H9 (cell line): ENCODE data around the gene RNASE2. TPM values are rescaled to one million over a fixed set of nuclear protein-coding genes. Genes with fewer than 3 reads are reported as not detected.

Experiments used
- DNase-seq: peaks from one replicate; pipeline ENCODE4 v3.0.0-alpha.2; 2017
- H2AFZ ChIP-seq: one replicate; pipeline ENCODE4 v1.6.1; 2013; ENCODE audit warnings: mild to moderate bottlenecking, low read length, control low read depth, moderate library complexity
- H2AK5ac ChIP-seq: 2 replicates; pipeline ENCODE4 v1.6.1; 2013; ENCODE audit warnings: low read length, control low read depth, mixed read lengths; ENCODE audit not compliant: insufficient read length
- H2BK120ac ChIP-seq: one replicate; pipeline ENCODE4 v1.6.1; 2013; ENCODE audit warnings: low read depth, mild to moderate bottlenecking, low read length, control low read depth, inconsistent platforms; ENCODE audit not compliant: poor library complexity, severe bottlenecking
- H2BK12ac ChIP-seq: 2 replicates; pipeline ENCODE4 v1.6.1; 2013; ENCODE audit warnings: low read length, control low read depth, mixed read lengths, low read depth; ENCODE audit not compliant: insufficient read length
- H2BK15ac ChIP-seq: 2 replicates; pipeline ENCODE4 v1.6.1; 2013; ENCODE audit warnings: low read depth, low read length, control low read depth
- H2BK20ac ChIP-seq: one replicate; pipeline ENCODE4 v1.6.1; 2013; ENCODE audit warnings: low read depth, mild to moderate bottlenecking, low read length, control low read depth, inconsistent platforms; ENCODE audit not compliant: poor library complexity, severe bottlenecking
- H2BK5ac ChIP-seq: 2 replicates; pipeline ENCODE4 v1.6.1; 2013; ENCODE audit warnings: low read length, control low read depth, mixed read lengths; ENCODE audit not compliant: insufficient read length
- H3K14ac ChIP-seq: 2 replicates; pipeline ENCODE4 v1.6.1; 2013; ENCODE audit warnings: low read length, control low read depth; ENCODE audit not compliant: insufficient read depth
- H3K18ac ChIP-seq: 2 replicates; pipeline ENCODE4 v1.6.1; 2013; ENCODE audit warnings: low read depth, mild to moderate bottlenecking, mixed read lengths, low read length, control low read depth; ENCODE audit not compliant: insufficient read length
- H3K23ac ChIP-seq: 2 replicates; pipeline ENCODE4 v1.6.1; 2013; ENCODE audit warnings: low read length, control low read depth, mixed read lengths, low read depth; ENCODE audit not compliant: insufficient read length
- H3K23me2 ChIP-seq: 2 replicates; pipeline ENCODE4 v1.6.1; 2013; ENCODE audit warnings: low read depth, mild to moderate bottlenecking, mixed read lengths, low read length, control low read depth; ENCODE audit not compliant: insufficient read length, poor library complexity, severe bottlenecking
- H3K27ac ChIP-seq: 2 replicates; pipeline ENCODE4 v1.5.1; 2013; ENCODE audit warnings: low read length, control low read depth, mixed read lengths, low read depth; ENCODE audit not compliant: insufficient read length
- H3K27me3 ChIP-seq: 2 replicates; pipeline ENCODE4 v1.6.1; 2013; ENCODE audit warnings: low read length, control low read depth, inconsistent platforms; ENCODE audit not compliant: insufficient read depth
- H3K4ac ChIP-seq: 2 replicates; pipeline ENCODE4 v1.6.1; 2013; ENCODE audit warnings: low read depth, mild to moderate bottlenecking, control low read depth, inconsistent platforms, low read length, moderate library complexity
- H3K4me1 ChIP-seq: 2 replicates; pipeline ENCODE4 v1.6.1; 2013; ENCODE audit warnings: low read length, control low read depth, inconsistent platforms; ENCODE audit not compliant: insufficient read depth
- H3K4me2 ChIP-seq: 2 replicates; pipeline ENCODE4 v1.6.1; 2013; ENCODE audit warnings: low read length, control low read depth, mixed read lengths; ENCODE audit not compliant: insufficient read length, insufficient read depth
- H3K56ac ChIP-seq: 2 replicates; pipeline ENCODE4 v1.6.1; 2013; ENCODE audit warnings: low read depth, mild to moderate bottlenecking, mixed read lengths, low read length, control low read depth; ENCODE audit not compliant: insufficient read length
- H3K79me1 ChIP-seq: 2 replicates; pipeline ENCODE4 v1.6.1; 2013; ENCODE audit warnings: low read depth, mild to moderate bottlenecking, moderate library complexity, low read length, control low read depth, inconsistent platforms; ENCODE audit not compliant: insufficient read depth, poor library complexity, severe bottlenecking
- H3K79me2 ChIP-seq: 2 replicates; pipeline ENCODE4 v1.6.1; 2013; ENCODE audit warnings: low read length, control low read depth, inconsistent platforms; ENCODE audit not compliant: insufficient read depth
- H3K9ac ChIP-seq: 2 replicates; pipeline ENCODE4 v1.6.1; 2013; ENCODE audit warnings: low read length, control low read depth, mixed read lengths; ENCODE audit not compliant: insufficient read length; ENCODE audit errors: extremely low read depth
- H3K9me3 ChIP-seq: one replicate; pipeline ENCODE4 v1.6.1; 2013; ENCODE audit warnings: low read depth, low read length, inconsistent platforms; ENCODE audit not compliant: control insufficient read depth
- H3T11ph ChIP-seq: one replicate; pipeline ENCODE4 v1.6.1; 2013; ENCODE audit warnings: mild to moderate bottlenecking, low read length, control low read depth, inconsistent platforms
- H4K20me1 ChIP-seq: one replicate; pipeline ENCODE4 v1.6.1; 2013; ENCODE audit not compliant: control insufficient read depth, insufficient read length, insufficient read depth
- H4K5ac ChIP-seq: 2 replicates; pipeline ENCODE4 v1.6.1; 2013; ENCODE audit warnings: low read depth, mild to moderate bottlenecking, mixed read lengths, low read length, control low read depth; ENCODE audit not compliant: insufficient read length
- H4K8ac ChIP-seq: replicated peaks from 2 replicates; pipeline ENCODE4 v1.6.1; 2013; ENCODE audit warnings: low read length, control low read depth, mixed read lengths, low read depth; ENCODE audit not compliant: insufficient read length
- H4K91ac ChIP-seq: 2 replicates; pipeline ENCODE4 v1.6.1; 2013; ENCODE audit warnings: low read depth, mild to moderate bottlenecking, moderate library complexity, mixed read lengths, low read length, control low read depth; ENCODE audit not compliant: insufficient read length
- H3K27ac Mint-ChIP-seq, 3 experiments: 2 replicates in 2 of 3; 3 replicates in 1 of 3; pipeline ENCODE4 v1.8.0; 2020 to 2021; ENCODE audit warnings: mixed read lengths in 3 of 3, mild to moderate bottlenecking in 1 of 3, moderate library complexity in 1 of 3
- H3K27me3 Mint-ChIP-seq: 2 replicates; pipeline ENCODE4 v1.8.0; 2021; ENCODE audit warnings: low read depth, mild to moderate bottlenecking, moderate library complexity, mixed read lengths
- H3K36me3 Mint-ChIP-seq, 3 experiments: 2 replicates in 2 of 3; 3 replicates in 1 of 3; pipeline ENCODE4 v1.8.0; 2020 to 2021; ENCODE audit warnings: low read depth in 3 of 3, mixed read lengths in 3 of 3; ENCODE audit not compliant: insufficient read depth in 1 of 3
- H3K4me1 Mint-ChIP-seq, 2 experiments: 2 replicates each; pipeline ENCODE4 v1.8.0; 2020; ENCODE audit warnings: mixed read lengths in 2 of 2
- H3K4me3 Mint-ChIP-seq, 2 experiments: 2 replicates in 1 of 2; 3 replicates in 1 of 2; pipeline ENCODE4 v1.8.0; 2020 to 2021; ENCODE audit warnings: mild to moderate bottlenecking in 2 of 2, mixed read lengths in 2 of 2, moderate library complexity in 1 of 2
- H3K9me3 Mint-ChIP-seq, 2 experiments: 2 replicates in 1 of 2; 3 replicates in 1 of 2; pipeline ENCODE4 v1.8.0; 2020; ENCODE audit warnings: mild to moderate bottlenecking in 2 of 2, mixed read lengths in 2 of 2, moderate library complexity in 1 of 2
- CTCF ChIP-seq: fragments of 200-600 bp; sonication (generic); conservative IDR thresholded peaks from 3 replicates; pipeline ENCODE4 v1.8.0; 2021; ENCODE audit warnings: antibody characterized with exemption, mild to moderate bottlenecking
- WGBS: extraction: QIAGEN DNeasy Blood & Tissue Kit; methylation state at CpG from one replicate; pipeline ENCODE4 v1.1.7; 2013; ENCODE audit warnings: missing lambda C conversion rate, low lambda C conversion rate, mixed read lengths; ENCODE audit not compliant: insufficient read length; ENCODE audit errors: extremely low coverage; 5-methylcytosine and 5-hydroxymethylcytosine counted together
- total RNA-seq: library from RNA; stranded (reverse); gene quantifications from 2 replicates; pipeline ENCODE4 v1.2.1, GENCODE V29; 2021

The RNASE2 gene
- total RNA-seq, 1 experiment from 2014 or later = not detected

DNA sequence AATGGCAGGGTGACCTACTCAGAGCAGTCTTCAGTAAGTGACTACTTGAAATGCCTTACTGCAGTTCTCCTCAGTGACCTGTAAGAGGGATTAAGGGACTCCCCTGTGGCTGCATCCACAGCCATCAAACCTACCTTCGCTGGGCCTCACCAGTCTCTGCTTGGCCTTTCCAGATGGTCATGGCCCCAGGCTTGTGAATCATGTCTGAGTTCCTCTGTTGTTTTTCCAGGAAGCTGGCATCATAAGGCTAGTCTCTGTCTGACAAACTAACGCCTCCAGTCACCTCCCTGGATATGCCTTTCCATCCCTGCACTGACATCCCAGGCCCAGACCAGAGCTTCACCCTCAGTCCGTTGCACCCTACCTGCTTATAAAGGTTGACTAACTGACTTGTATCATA is 14.0 kb downstream of the RNASE2 start:
- Mint-ChIP-seq H3K27ac (no peak overlapping the region), H3K4me3 (no peak overlapping the region), H3K4me1 (peaks cover 8 to 12% of the 10 kb centered on the region in 2 experiments), H3K36me3 (no peaks in the 10 kb centered on the region), H3K27me3 (peaks cover 31% of the 10 kb centered on the region), H3K9me3 (no peaks in the 10 kb centered on the region)
- no peak overlapping the region for H3K18ac ChIP-seq
- no peaks in the 10 kb centered on the region for H3K79me2 ChIP-seq
- no peak overlapping the region for H4K5ac ChIP-seq
- TF ChIP-seq CTCF = no peak
- no peak overlapping the region for H2AFZ ChIP-seq
- H3K27ac ChIP-seq = no peak overlapping the region
- H3K9me3 ChIP-seq = no peaks in the 10 kb centered on the region
- no peak for DNase-seq
- H3K79me1 ChIP-seq = no peaks in the 10 kb centered on the region
- no peaks in the 10 kb centered on the region for H4K20me1 ChIP-seq
- H2BK12ac ChIP-seq = no peak overlapping the region
- no peak overlapping the region for H3T11ph ChIP-seq
- H2BK20ac ChIP-seq = no peak overlapping the region
- no peak overlapping the region for H3K9ac ChIP-seq
- H2BK5ac ChIP-seq = no peak overlapping the region
- H3K27me3 ChIP-seq = no peaks in the 10 kb centered on the region
- WGBS = no CpG with 5 or more reads among the region's 3 CpGs
- H3K4me2 ChIP-seq = no peak overlapping the region
- no peak overlapping the region for H4K8ac ChIP-seq
- H3K14ac ChIP-seq = no peak overlapping the region
- no peak overlapping the region for H2BK120ac ChIP-seq
- H3K23me2 ChIP-seq = peaks cover 6% of the 10 kb centered on the region
- H3K56ac ChIP-seq = no peak overlapping the region
- H3K4ac ChIP-seq = no peak overlapping the region
- no peak overlapping the region for H3K23ac ChIP-seq
- no peak overlapping the region for H2AK5ac ChIP-seq
- H2BK15ac ChIP-seq = no peak overlapping the region
- H4K91ac ChIP-seq = no peak overlapping the region
- no peaks in the 10 kb centered on the region for H3K4me1 ChIP-seq
